ENCODE measurements around the gene H3-3A.

Gene H3-3A

GRCh38 chr1:226116673-226117072 is 54.2 kb downstream of the H3-3A start:
- DNase-seq = no peak

GRCh38 chr1:226117330-226117729 is 54.8 kb downstream of the H3-3A start:
- DNase-seq = no peak

- DNase-seq = no peak
Observed at GRCh38 chr1:226118357-226118756, 55.8 kb downstream of the H3-3A start.

GRCh38 chr1:226119169-226119568 is 56.7 kb downstream of the H3-3A start:
- no peak for DNase-seq

GRCh38 chr1:226120398-226120797 is 57.9 kb downstream of the H3-3A start:
- DNase-seq = no peak

GRCh38 chr1:226121049-226121586 is 58.6 kb downstream of the H3-3A start:
- DNase-seq = no peak
